ENCODE results near the gene IGFBP7. TPM values are rescaled to one million over a fixed set of nuclear protein-coding genes. Genes with fewer than 3 reads are reported as not detected.

Gene IGFBP7
- total and polyA plus RNA-seq, 10 of the 15 experiments (the other 5 are each of a cell fraction or from before 2014, with no cell fraction given): 0.69 to 1.9 (median 1.4) TPM; not detected in 5

DNA sequence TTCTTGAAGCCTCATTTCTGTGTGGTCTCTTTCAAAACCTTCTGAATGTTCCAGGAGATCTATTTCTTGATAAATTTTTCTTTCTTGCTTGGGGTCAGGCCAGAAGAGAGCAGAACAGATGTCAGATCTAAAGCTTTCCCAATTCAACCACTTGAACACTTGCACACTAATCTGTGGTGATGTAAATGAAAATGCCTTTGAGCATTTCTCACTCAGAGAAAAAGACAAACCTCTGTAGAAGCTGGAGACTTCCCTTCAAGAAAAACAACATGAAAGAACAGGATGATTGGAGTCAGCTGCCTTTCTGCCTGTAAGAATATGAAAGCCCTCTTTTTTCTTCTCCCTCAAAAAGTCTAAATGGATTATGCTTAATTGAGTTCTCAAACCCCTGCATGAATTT, 11.2 kb downstream of the IGFBP7 start:
- ChIA-PET CTCF (no interaction called here), RAD21 (ENCODE audit: unreplicated experiment) (no interaction called here), SMC1A (ENCODE audit: uncharacterized antibody, unreplicated experiment) (no interaction called here), POLR2A (no interaction called here)
- Histone ChIP-seq H3K27me3 (replicated peaks in 1 of 2; ENCODE audit: control insufficient read depth in 2 of 2, insufficient read depth in 2 of 2, low read length in 1 of 2) (peaks cover 0 to 8% of the 10 kb centered on the region in 2 experiments; a peak in 3 of 4 replicates), H3K9ac (ENCODE audit: control insufficient read depth, insufficient read depth, low read length) (no peak overlapping the region), H2AFZ (ENCODE audit: control insufficient read depth, low read depth, low read length) (no peak overlapping the region), H3K4me3 (no peak overlapping the region), H3K79me2 (ENCODE audit: control insufficient read depth, insufficient read depth, low read length) (no peaks in the 10 kb centered on the region), H3K36me3 (ENCODE audit: control insufficient read depth in 2 of 2, insufficient read depth in 2 of 2, low read length in 1 of 2) (no peaks in the 10 kb centered on the region), H3K4me2 (ENCODE audit: control insufficient read depth, insufficient read depth) (no peak overlapping the region), H3K4me1 (ENCODE audit: control insufficient read depth, insufficient read depth, low read length) (no peaks in the 10 kb centered on the region), H3K9me3 (replicated peaks; ENCODE audit: control insufficient read depth, insufficient read depth, low read length) (no peaks in the 10 kb centered on the region), H3K27ac (ENCODE audit: control insufficient read depth, insufficient read depth) (no peak overlapping the region), H4K20me1 (ENCODE audit: control insufficient read depth, insufficient read depth) (no peaks in the 10 kb centered on the region)
- BruUV-seq (replicated peaks): no TSS peak
- no peak for FAIRE-seq
- no peak for DNase-seq (ENCODE audit: low read depth, low spot score)
- ATAC-seq: no peak
- intact Hi-C loops (cut with micrococcal nuclease; ENCODE audit: unreplicated experiment) (no loop called here), in situ Hi-C loops (cut with MboI) (no loop called here)
- TF ChIP-seq HDAC2 (IDR thresholded peaks at IDR 0.05): no peak
- no peak for TF ChIP-seq MYB (IDR thresholded peaks at IDR 0.05; ENCODE audit: borderline replicate concordance, low read depth, low read length)
- TF ChIP-seq RBBP5 (conservative IDR thresholded peaks at IDR 0.05): no peak
- TF ChIP-seq, protein P1, sequence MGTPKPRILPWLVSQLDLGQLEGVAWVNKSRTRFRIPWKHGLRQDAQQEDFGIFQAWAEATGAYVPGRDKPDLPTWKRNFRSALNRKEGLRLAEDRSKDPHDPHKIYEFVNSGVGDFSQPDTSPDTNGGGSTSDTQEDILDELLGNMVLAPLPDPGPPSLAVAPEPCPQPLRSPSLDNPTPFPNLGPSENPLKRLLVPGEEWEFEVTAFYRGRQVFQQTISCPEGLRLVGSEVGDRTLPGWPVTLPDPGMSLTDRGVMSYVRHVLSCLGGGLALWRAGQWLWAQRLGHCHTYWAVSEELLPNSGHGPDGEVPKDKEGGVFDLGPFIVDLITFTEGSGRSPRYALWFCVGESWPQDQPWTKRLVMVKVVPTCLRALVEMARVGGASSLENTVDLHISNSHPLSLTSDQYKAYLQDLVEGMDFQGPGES (IDR thresholded peaks at IDR 0.05): no peak
- no peak for TF ChIP-seq ELK1 (IDR thresholded peaks at IDR 0.05; ENCODE audit: low read depth, low read length)
- no peak for TF ChIP-seq CEBPB (IDR thresholded peaks at IDR 0.05; ENCODE audit: borderline replicate concordance in 1 of 2, low read depth in 2 of 2, low read length in 2 of 2)
- no peak for TF ChIP-seq GABPA (IDR thresholded peaks at IDR 0.05; ENCODE audit: low read depth)
- TF ChIP-seq ZNF217 (IDR thresholded peaks at IDR 0.05): no peak
- no peak for TF ChIP-seq STAT3 (IDR thresholded peaks at IDR 0.05; ENCODE audit: low read depth, low read length)
- TF ChIP-seq TCF3 (IDR thresholded peaks at IDR 0.05; ENCODE audit: borderline replicate concordance, insufficient read depth, low read depth, low read length): no peak
- no peak for TF ChIP-seq EZH2 (IDR thresholded peaks at IDR 0.05; ENCODE audit: borderline replicate concordance, control insufficient read depth, low read depth, low read length)
- TF ChIP-seq RELA (IDR thresholded peaks at IDR 0.05; ENCODE audit: borderline replicate concordance, partially characterized antibody): no peak
- TF ChIP-seq BHLHE40 (IDR thresholded peaks at IDR 0.05; ENCODE audit: borderline replicate concordance in 1 of 2, low read depth in 2 of 2, low read length in 1 of 2): no peak
- no peak for TF ChIP-seq TAF1 (IDR thresholded peaks at IDR 0.05; ENCODE audit: borderline replicate concordance, low read depth, low read length)

Data from GM12878 (cell line).